GM10266 (cell line): ENCODE measurements around the gene SDS.

ENCODE experiments used
- DNase-seq: peaks from one replicate; pipeline ENCODE4 v3.0.0; 2012; ENCODE audit errors: extremely low spot score
- TF ChIP-seq, protein P1 (sequence below): IDR thresholded peaks from 2 replicates; pipeline ENCODE4 v1.5.1; 2012; ENCODE audit warnings: mild to moderate bottlenecking, low read depth; ENCODE audit not compliant: control insufficient read depth, insufficient read depth; ENCODE audit errors: missing control alignments

The SDS gene

DNA sequence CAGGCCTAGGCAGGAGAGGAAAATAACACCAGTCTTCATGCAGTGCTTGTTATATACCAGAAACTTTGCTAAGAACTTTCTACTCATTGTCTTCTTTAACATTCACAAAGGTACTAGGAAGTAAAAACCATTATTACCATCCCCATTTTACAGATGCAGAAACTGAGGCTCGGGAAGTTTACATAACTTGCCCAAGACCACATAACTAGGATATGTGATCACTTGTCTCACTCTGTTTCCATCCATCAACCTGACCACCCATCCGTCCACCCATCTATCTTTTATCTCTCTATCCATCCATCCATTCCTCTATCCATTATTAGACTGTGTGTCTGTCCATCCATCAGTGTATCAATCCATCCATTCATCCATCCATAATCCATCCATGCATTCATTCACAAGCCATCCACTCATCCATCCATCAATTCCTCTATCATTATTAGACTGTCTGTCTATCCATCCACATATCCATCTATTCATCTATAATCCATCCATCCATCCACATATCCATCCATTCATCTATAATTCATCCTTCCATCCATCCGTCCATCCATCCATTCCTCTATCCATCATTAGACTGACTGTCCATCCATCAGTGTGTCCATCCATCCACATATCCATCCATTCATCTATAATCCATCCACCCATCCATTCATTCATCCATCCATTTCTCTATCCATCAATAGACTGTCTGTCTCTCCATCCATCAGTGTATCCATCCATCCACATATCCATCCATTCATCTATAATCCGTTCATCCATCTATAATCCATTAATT lies 35.0 kb upstream of the SDS start:
- TF ChIP-seq, protein P1, sequence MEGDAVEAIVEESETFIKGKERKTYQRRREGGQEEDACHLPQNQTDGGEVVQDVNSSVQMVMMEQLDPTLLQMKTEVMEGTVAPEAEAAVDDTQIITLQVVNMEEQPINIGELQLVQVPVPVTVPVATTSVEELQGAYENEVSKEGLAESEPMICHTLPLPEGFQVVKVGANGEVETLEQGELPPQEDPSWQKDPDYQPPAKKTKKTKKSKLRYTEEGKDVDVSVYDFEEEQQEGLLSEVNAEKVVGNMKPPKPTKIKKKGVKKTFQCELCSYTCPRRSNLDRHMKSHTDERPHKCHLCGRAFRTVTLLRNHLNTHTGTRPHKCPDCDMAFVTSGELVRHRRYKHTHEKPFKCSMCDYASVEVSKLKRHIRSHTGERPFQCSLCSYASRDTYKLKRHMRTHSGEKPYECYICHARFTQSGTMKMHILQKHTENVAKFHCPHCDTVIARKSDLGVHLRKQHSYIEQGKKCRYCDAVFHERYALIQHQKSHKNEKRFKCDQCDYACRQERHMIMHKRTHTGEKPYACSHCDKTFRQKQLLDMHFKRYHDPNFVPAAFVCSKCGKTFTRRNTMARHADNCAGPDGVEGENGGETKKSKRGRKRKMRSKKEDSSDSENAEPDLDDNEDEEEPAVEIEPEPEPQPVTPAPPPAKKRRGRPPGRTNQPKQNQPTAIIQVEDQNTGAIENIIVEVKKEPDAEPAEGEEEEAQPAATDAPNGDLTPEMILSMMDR: no peak

DNA sequence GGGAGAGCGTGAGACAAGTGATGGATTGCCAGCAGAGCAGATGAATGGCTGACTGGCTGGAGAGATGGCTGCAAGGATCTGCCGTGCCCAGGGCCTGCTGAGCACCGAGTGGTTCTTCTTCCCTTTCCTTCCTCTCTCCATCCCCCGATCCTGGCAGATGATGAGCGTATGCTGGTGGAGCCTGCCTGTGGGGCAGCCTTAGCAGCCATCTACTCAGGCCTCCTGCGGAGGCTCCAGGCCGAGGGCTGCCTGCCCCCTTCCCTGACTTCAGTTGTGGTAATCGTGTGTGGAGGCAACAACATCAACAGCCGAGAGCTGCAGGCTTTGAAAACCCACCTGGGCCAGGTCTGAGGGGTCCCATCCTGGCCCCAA lies 34.0 kb upstream of the SDS start:
- no peak for DNase-seq
- TF ChIP-seq, protein P1: no peak

More for the DNA sequence above, 35.0 kb upstream of the SDS start:
- DNase-seq: no peak

DNA sequence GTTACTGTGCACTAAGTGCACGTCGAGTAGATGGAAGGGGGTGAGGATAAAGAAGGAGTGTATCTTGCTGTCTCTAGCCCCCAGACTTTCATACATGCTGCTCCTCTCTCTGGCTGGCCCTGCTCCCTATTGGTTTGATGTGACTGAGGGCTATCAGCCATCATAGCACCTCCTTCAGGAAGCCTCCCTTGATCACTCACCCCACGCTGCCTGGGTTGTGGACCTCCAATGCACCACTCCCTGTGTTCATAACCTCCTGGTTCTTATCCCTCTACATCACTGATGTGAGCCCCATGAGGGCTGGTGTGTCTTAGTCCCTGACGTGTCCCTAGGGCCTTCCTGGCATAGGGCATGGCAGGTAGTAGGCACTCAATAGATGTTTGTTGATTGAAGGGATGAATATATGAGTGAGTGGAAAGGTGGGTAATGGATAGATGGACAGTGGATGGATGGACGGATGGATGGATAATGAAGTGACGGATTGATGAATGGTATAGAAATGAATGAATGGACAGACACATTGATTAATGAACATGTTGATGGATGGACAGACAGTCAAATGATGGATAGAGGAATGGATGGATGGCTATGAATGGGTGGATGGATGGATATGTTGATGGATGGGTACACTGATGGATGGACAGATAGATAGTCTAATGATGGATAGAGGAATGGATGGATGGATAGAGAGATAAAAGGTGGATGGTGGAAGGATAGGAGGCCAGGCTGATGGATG lies 33.5 kb upstream of the SDS start:
- DNase-seq: no peak
- TF ChIP-seq, protein P1: no peak

DNA sequence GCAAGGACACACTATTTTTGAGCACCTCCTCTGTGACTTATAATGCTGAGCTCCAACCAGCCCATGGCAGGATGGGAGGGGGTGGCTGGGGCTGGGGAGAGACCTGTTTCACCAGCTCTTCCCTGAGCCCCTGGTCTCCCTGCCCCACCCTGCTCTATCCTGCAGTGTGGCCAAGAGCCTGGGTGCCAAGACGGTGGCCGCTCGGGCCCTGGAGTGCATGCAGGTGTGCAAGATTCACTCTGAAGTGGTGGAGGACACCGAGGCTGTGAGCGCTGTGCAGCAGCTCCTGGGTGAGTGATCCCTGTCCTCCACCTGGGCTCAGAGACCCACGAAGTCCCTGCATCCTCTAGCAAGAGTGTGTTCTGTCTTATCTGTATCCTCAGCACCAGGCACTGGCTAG lies 32.9 kb upstream of the SDS start:
- TF ChIP-seq, protein P1: no peak
- DNase-seq: no peak

DNA sequence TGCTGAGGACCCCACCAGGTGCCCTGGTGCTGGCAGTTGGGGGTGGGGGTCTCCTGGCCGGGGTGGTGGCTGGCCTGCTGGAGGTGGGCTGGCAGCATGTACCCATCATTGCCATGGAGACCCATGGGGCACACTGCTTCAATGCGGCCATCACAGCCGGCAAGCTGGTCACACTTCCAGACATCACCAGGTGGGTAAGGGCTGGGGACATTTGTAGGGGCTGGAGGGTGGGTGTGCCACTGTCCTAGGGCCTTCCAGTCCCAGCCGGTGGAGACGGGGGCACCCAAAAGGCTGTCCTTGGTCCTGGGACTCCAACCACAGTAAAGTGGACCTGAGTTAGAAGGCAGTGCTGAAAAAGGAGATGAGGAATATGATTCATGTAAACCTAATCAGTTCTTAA lies 31.7 kb upstream of the SDS start:
- no peak for DNase-seq
- TF ChIP-seq, protein P1: no peak

DNA sequence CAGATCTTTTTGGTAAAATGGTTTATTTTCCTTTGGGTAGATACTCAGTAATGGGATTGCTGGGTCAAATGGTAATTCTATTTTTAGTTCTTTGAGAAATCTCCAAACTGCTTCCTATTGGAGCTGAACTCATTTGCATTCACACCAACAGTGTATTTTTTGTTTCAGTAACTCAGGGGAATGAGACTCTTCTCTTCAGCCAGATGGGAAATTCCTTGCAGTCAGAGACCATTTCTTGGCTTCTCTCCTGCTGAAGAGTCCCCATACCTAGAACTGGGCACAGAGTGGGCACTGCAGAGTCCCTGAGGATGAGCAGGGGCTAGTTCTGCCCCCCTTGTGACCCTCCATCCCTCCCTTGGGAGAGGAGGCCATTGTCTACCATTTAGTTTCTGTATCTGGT lies 29.3 kb upstream of the SDS start:
- no peak for DNase-seq
- TF ChIP-seq, protein P1: no peak

DNA sequence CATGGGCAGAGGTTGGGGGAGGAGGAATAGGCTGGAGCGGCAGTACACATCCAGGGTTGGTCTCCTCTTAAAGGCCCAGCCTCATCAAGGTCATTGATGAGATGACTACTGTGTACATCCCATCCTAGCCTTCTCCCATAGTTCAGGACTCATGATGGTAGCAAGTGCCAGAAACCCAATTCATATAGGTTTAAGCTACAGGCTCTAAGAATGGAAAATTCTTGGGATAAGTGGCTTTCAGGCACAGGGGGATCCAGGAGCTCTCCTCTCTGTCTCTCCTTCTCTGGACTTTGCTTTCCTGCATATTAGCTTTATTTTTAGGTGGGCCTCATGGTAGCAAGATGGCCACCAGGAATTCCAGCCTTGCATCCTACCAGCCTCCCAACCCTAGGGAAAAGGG lies 24.8 kb upstream of the SDS start:
- DNase-seq: no peak
- TF ChIP-seq, protein P1: no peak
